Ascending aorta (tissue), 2 donors: ENCODE results near the gene BAZ2B. TPM values are rescaled to one million over a fixed set of nuclear protein-coding genes. Genes with fewer than 3 reads are reported as not detected.

Experiments used
- DNase-seq, 2 donors: peaks; one replicate each; pipeline ENCODE4 v3.0.0-alpha.2; 2019; ENCODE audit warnings: low spot score in 2 of 2
- H3K27ac ChIP-seq, 2 donors: fragments of 200-600 bp; sonication (generic); one replicate each; pipeline ENCODE4 v1.5.1; 2016 to 2017; ENCODE audit warnings: mild to moderate bottlenecking in 1 of 2
- H3K27me3 ChIP-seq: fragments of 200-600 bp; sonication (generic); one replicate; pipeline ENCODE4 v1.5.1; 2017
- H3K36me3 ChIP-seq, 2 donors: fragments of 200-600 bp; sonication (generic); one replicate each; pipeline ENCODE4 v1.5.1; 2016
- H3K4me1 ChIP-seq, 2 donors: fragments of 200-600 bp; sonication (generic); one replicate each; pipeline ENCODE4 v1.5.1; 2016 to 2017; ENCODE audit warnings: mild to moderate bottlenecking in 1 of 2
- H3K4me3 ChIP-seq, 2 donors: fragments of 200-600 bp; sonication (generic); one replicate each; pipeline ENCODE4 v1.5.1; 2016 to 2017; ENCODE audit warnings: mild to moderate bottlenecking in 1 of 2
- H3K9me3 ChIP-seq, 2 donors: fragments of 200-600 bp; sonication (generic); one replicate each; pipeline ENCODE4 v1.5.1; 2016
- CTCF ChIP-seq, 3 experiments: fragments of 200-600 bp in 2 of 3; fragments of 450-650 bp in 1 of 3; sonication (generic) in 2 of 3; IDR thresholded peaks; one replicate each; pipeline ENCODE4 v1.5.1; 2016 to 2019; ENCODE audit warnings: antibody characterized with exemption in 3 of 3, mild to moderate bottlenecking in 1 of 3, moderate library complexity in 1 of 3
- intact Hi-C: fragments of 100-400 bp; cut with DNase I; formaldehyde crosslinking; loops from one replicate; pipeline ENCODE4 v1.15.1; 2023
- total RNA-seq: library from RNA; depleted of rRNA; stranded (reverse); fragments of >200 nt; gene quantifications from one replicate; pipeline ENCODE4 v1.1.0, GENCODE V29; 2016

BAZ2B gene
- total RNA-seq, 1 donor from 2014 or later = 30.8 TPM

GRCh38 chr2:159298967-159299366 lies 317.4 kb downstream of the BAZ2B start:
- H3K36me3 ChIP-seq = no peaks in the 10 kb centered on the region
- TF ChIP-seq CTCF (IDR thresholded peaks at IDR 0.05) = no peak
- no peaks in the 10 kb centered on the region for H3K27me3 ChIP-seq
- intact Hi-C loops = no loop called here
- no peak overlapping the region for H3K27ac ChIP-seq
- no peaks in the 10 kb centered on the region for H3K9me3 ChIP-seq
- H3K4me1 ChIP-seq = no peaks in the 10 kb centered on the region
- no peak overlapping the region for H3K4me3 ChIP-seq
- DNase-seq = no peak

- DNase-seq = no peak
- intact Hi-C loops = no loop called here
- Histone ChIP-seq H3K27me3 (no peaks in the 10 kb centered on the region), H3K4me1 (no peaks in the 10 kb centered on the region), H3K9me3 (no peaks in the 10 kb centered on the region), H3K36me3 (no peaks in the 10 kb centered on the region), H3K4me3 (no peak overlapping the region), H3K27ac (no peak overlapping the region)
- TF ChIP-seq CTCF (IDR thresholded peaks at IDR 0.05) = no peak
Observed at GRCh38 chr2:159297042-159297707, 319.2 kb downstream of the BAZ2B start.

GRCh38 chr2:159292157-159292556 lies 324.2 kb downstream of the BAZ2B start:
- no peak for TF ChIP-seq CTCF (IDR thresholded peaks at IDR 0.05)
- no peaks in the 10 kb centered on the region for H3K36me3 ChIP-seq
- no peaks in the 10 kb centered on the region for H3K9me3 ChIP-seq
- peaks cover 2 to 4% of the 10 kb centered on the region in 2 donors for H3K4me1 ChIP-seq
- no peak overlapping the region for H3K27ac ChIP-seq
- no peak for DNase-seq
- H3K27me3 ChIP-seq = no peaks in the 10 kb centered on the region
- intact Hi-C loops = no loop called here
- no peak overlapping the region for H3K4me3 ChIP-seq

GRCh38 chr2:159290289-159290907 lies 325.9 kb downstream of the BAZ2B start:
- no peak for TF ChIP-seq CTCF (IDR thresholded peaks at IDR 0.05)
- no peak for DNase-seq
- Histone ChIP-seq H3K27ac (no peak overlapping the region), H3K4me3 (no peak overlapping the region), H3K4me1 (peaks cover 4 to 6% of the 10 kb centered on the region in 2 donors), H3K9me3 (no peaks in the 10 kb centered on the region), H3K36me3 (no peaks in the 10 kb centered on the region), H3K27me3 (no peaks in the 10 kb centered on the region)
- intact Hi-C loops = no loop called here

GRCh38 chr2:159287733-159288132 lies 328.6 kb downstream of the BAZ2B start:
- DNase-seq = no peak
- Histone ChIP-seq H3K27ac (peak overlapping the region in 1 of 2 donors; percentile 86), H3K9me3 (no peaks in the 10 kb centered on the region), H3K4me3 (peak overlapping the region; percentile 88 to 96), H3K4me1 (peaks cover 4 to 6% of the 10 kb centered on the region in 2 donors), H3K36me3 (no peaks in the 10 kb centered on the region), H3K27me3 (no peaks in the 10 kb centered on the region)
- intact Hi-C loops = loop anchor here (5.0 kb wide), 3 partner anchors 155 to 425 kb away; partner anchors contain the start of genes BAZ2B and MARCHF7
- no peak for TF ChIP-seq CTCF (IDR thresholded peaks at IDR 0.05)
